GM23338 (cell line): ENCODE results near the gene WRNIP1.

Experiments used
- EZH2phosphoT487 ChIP-seq: fragments of 200-600 bp; sonication (generic); IDR thresholded peaks from one replicate; pipeline ENCODE4 v1.8.1; 2018; ENCODE audit warnings: antibody characterized with exemption; ENCODE audit not compliant: unreplicated experiment
- REST ChIP-seq: IDR thresholded peaks from one replicate; pipeline ENCODE4 v1.6.1; 2018; ENCODE audit warnings: antibody characterized with exemption; ENCODE audit not compliant: unreplicated experiment
- TF ChIP-seq, protein P1 (sequence below), 2 experiments: fragments of 200-600 bp in 1 of 2; sonication (generic) in 1 of 2; conservative IDR thresholded peaks; 2 replicates each; pipeline versions ENCODE4 v1.5.1 to v1.6.1; 2016 to 2017; ENCODE audit warnings: antibody characterized with exemption in 2 of 2, low read depth in 2 of 2, mild to moderate bottlenecking in 2 of 2, moderate library complexity in 1 of 2

DNA sequence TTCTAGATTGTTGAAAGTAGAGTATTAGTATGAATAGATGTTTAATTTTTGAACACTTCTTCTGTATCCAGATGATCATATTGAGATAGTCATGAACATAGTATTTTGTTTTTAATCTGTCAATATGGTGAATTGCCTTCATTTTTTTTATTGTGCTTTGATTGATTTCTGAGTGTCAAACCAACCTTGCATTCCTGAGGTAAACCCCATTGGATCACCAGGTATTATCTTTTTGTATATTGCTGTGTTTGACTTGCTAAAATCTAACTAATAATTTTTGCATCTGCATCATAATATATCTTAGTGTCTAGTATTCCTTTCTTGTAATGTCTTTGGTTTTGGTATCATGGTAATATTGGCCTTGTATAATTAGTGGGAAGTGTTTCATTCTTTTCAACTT lies 51.0 kb downstream of the WRNIP1 start:
- TF ChIP-seq EZH2phosphoT487 (no peak), REST (no peak)
- TF ChIP-seq, protein P1, sequence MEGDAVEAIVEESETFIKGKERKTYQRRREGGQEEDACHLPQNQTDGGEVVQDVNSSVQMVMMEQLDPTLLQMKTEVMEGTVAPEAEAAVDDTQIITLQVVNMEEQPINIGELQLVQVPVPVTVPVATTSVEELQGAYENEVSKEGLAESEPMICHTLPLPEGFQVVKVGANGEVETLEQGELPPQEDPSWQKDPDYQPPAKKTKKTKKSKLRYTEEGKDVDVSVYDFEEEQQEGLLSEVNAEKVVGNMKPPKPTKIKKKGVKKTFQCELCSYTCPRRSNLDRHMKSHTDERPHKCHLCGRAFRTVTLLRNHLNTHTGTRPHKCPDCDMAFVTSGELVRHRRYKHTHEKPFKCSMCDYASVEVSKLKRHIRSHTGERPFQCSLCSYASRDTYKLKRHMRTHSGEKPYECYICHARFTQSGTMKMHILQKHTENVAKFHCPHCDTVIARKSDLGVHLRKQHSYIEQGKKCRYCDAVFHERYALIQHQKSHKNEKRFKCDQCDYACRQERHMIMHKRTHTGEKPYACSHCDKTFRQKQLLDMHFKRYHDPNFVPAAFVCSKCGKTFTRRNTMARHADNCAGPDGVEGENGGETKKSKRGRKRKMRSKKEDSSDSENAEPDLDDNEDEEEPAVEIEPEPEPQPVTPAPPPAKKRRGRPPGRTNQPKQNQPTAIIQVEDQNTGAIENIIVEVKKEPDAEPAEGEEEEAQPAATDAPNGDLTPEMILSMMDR (conservative IDR thresholded peaks at IDR 0.05; ENCODE audit: low read depth in 2 of 2): no peak
